Gastroesophageal sphincter (tissue), 3 donors: Measurements from ENCODE around the gene TMEM229A.

Experiments used
- CTCF ChIP-seq, 4 experiments: fragments of 200-600 bp in 2 of 4; fragments of 450-650 bp in 2 of 4; sonication (generic) in 1 of 4; IDR thresholded peaks; one replicate each; pipeline ENCODE4 v1.5.1; 2017 to 2019; ENCODE audit warnings: antibody characterized with exemption in 4 of 4, mild to moderate bottlenecking in 2 of 4, moderate library complexity in 2 of 4
- POLR2A ChIP-seq, 2 donors: fragments of 450-650 bp; IDR thresholded peaks; one replicate each; pipeline ENCODE4 v1.6.1; 2017; ENCODE audit warnings: antibody characterized with exemption in 2 of 2, mild to moderate bottlenecking in 2 of 2, moderate library complexity in 1 of 2
- POLR2AphosphoS5 ChIP-seq: sonication (generic); formaldehyde crosslinking; IDR thresholded peaks from one replicate; pipeline ENCODE4 v1.6.1; 2017; ENCODE audit warnings: antibody characterized with exemption

- no peak for TF ChIP-seq CTCF (IDR thresholded peaks at IDR 0.05)
- TF ChIP-seq POLR2A (IDR thresholded peaks at IDR 0.05) = no peak
- no peak for TF ChIP-seq POLR2AphosphoS5
Measured at GRCh38 chr7:123998921-123999320, 33.9 kb downstream of the TMEM229A start.
